ENCODE measurements around the gene CSF2RB.

Gene CSF2RB

DNA sequence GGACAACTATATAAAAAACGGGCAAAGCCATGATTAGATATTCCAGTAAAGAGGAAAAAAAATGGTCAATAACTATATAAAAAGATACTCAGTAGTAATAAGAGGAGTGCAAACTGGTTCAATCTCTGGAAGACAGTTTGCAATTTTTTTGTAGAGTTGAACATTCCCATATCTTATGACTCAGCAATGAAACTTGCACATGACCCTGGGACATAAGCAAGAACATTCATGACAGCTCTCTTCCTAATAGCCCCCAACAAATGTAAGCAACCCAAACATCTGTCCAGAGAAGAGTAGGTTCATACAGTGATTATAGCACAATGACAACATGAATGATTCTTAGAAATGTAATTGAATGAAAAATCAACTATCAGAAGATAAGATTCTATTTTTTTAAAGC lies 21.8 kb upstream of the CSF2RB start:
- Histone ChIP-seq H3K27me3 (peaks cover 0 to 8% of the 10 kb centered on the region in 2 donors), H3K36me3 (no peaks in the 10 kb centered on the region), H3K27ac (no peak overlapping the region), H3K9me3 (peaks cover 0 to 9% (median 8%) of the 10 kb centered on the region in 3 donors), H3K4me1 (no peaks in the 10 kb centered on the region), H3K4me3 (no peak overlapping the region)
- intact Hi-C loops (cut with DNase I; ENCODE audit: low total_unique reads): no loop called here
- DNase-seq: no peak
- TF ChIP-seq, protein P1, sequence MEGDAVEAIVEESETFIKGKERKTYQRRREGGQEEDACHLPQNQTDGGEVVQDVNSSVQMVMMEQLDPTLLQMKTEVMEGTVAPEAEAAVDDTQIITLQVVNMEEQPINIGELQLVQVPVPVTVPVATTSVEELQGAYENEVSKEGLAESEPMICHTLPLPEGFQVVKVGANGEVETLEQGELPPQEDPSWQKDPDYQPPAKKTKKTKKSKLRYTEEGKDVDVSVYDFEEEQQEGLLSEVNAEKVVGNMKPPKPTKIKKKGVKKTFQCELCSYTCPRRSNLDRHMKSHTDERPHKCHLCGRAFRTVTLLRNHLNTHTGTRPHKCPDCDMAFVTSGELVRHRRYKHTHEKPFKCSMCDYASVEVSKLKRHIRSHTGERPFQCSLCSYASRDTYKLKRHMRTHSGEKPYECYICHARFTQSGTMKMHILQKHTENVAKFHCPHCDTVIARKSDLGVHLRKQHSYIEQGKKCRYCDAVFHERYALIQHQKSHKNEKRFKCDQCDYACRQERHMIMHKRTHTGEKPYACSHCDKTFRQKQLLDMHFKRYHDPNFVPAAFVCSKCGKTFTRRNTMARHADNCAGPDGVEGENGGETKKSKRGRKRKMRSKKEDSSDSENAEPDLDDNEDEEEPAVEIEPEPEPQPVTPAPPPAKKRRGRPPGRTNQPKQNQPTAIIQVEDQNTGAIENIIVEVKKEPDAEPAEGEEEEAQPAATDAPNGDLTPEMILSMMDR (IDR thresholded peaks at IDR 0.05): no peak

DNA sequence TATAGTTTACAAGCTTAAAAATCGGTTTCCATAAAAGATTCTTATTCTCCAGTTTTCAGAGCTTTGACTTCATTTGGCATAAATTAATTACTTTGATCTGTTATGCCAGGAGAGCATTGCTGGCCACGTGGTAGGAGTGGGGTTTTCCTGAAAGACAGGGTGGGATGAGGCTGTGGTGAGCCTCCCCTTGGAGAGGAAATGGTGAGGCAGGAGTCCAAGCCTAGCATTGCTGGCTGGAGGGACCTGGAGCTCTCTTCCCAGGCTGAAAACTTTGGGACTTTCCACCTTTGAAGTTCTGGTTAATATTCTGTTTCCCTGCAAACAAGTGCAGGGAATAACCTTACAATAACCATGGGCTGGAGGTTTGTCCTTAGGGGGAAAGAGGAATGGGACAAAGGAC lies 21.1 kb upstream of the CSF2RB start:
- Histone ChIP-seq H3K4me1 (no peaks in the 10 kb centered on the region), H3K9me3 (peaks cover 0 to 9% (median 8%) of the 10 kb centered on the region in 3 donors), H3K27me3 (peaks cover 0 to 8% of the 10 kb centered on the region in 2 donors), H3K36me3 (no peaks in the 10 kb centered on the region), H3K4me3 (no peak overlapping the region), H3K27ac (no peak overlapping the region)
- DNase-seq: no peak
- intact Hi-C loops (cut with DNase I; ENCODE audit: low total_unique reads): no loop called here
- TF ChIP-seq, protein P1 (IDR thresholded peaks at IDR 0.05): no peak

DNA sequence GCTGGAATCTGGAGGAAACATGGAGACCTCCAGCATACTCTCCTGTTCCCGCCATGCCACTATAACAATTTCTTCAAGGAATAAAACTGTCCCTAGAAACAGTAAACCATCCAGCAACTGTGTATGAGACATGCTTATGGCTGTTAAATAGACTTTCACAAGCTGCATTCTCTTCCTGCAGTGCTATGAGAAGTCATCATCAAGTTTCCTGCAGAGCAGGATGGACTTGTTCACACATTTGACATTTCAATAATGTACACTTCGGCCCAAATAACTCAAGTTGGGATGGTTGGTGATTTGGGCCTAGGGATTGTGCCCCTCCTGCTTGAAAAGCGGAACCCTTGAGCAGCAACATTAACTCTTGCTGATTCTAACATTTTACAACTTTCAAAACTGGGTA lies 20.2 kb upstream of the CSF2RB start:
- H3K9me3 ChIP-seq: peaks cover 0 to 9% (median 8%) of the 10 kb centered on the region in 3 donors
- no peaks in the 10 kb centered on the region for H3K36me3 ChIP-seq
- intact Hi-C loops (cut with DNase I; ENCODE audit: low total_unique reads): no loop called here
- H3K4me1 ChIP-seq: no peaks in the 10 kb centered on the region
- H3K27me3 ChIP-seq: peaks cover 0 to 8% of the 10 kb centered on the region in 2 donors
- DNase-seq: no peak
- H3K4me3 ChIP-seq: no peak overlapping the region
- H3K27ac ChIP-seq: no peak overlapping the region
- TF ChIP-seq, protein P1 (IDR thresholded peaks at IDR 0.05): no peak

DNA sequence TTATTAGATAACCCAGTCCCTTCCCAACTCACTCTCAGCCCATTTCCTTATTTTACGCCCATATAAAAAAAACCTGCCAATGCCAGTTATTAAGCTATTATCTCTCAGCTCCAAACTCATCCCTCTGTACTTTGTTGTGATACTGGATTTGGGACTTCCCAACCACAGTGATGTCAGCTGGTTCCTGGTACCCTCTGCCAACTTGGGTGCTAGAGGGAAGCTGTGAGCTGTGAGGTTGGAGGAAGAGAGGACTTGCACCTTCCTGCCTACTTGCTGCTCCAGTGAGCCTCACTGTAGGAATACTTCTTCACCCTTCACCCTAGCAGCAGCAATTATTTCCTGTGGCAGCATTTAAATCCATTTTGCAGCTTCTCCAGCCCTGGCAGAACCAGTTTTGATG lies 19.2 kb upstream of the CSF2RB start:
- Histone ChIP-seq H3K27me3 (peaks cover 0 to 10% of the 10 kb centered on the region in 2 donors), H3K27ac (no peak overlapping the region), H3K9me3 (peaks cover 0 to 9% (median 8%) of the 10 kb centered on the region in 3 donors), H3K36me3 (no peaks in the 10 kb centered on the region), H3K4me1 (no peaks in the 10 kb centered on the region), H3K4me3 (no peak overlapping the region)
- intact Hi-C loops (cut with DNase I; ENCODE audit: low total_unique reads): no loop called here
- TF ChIP-seq, protein P1 (IDR thresholded peaks at IDR 0.05): no peak
- DNase-seq: no peak

DNA sequence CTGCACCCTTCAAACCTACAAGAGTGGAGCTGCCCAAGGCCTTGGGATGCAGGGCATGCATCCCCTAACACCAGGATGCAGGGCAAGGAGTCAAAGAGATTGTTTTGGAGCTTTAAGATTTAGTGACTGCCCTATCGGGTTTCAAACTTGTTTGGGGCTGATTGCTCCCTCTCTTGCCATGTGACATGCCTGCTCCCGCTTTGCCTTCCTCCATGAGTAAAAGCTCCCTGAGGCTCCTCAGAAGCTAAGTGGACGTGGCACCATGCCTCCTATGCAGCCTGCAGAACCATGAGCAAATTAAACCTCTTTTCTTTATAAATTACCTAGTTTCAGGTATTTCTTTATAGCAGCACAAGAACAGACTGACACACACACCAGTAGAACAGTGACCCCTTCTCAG lies 15.8 kb upstream of the CSF2RB start:
- Histone ChIP-seq H3K9me3 (peaks cover 0 to 15% (median 8%) of the 10 kb centered on the region in 3 donors), H3K4me3 (no peak overlapping the region), H3K4me1 (no peaks in the 10 kb centered on the region), H3K36me3 (no peaks in the 10 kb centered on the region), H3K27ac (no peak overlapping the region), H3K27me3 (peaks cover 0 to 18% of the 10 kb centered on the region in 2 donors)
- intact Hi-C loops (cut with DNase I; ENCODE audit: low total_unique reads): no loop called here
- TF ChIP-seq, protein P1 (IDR thresholded peaks at IDR 0.05): no peak
- DNase-seq: no peak

DNA sequence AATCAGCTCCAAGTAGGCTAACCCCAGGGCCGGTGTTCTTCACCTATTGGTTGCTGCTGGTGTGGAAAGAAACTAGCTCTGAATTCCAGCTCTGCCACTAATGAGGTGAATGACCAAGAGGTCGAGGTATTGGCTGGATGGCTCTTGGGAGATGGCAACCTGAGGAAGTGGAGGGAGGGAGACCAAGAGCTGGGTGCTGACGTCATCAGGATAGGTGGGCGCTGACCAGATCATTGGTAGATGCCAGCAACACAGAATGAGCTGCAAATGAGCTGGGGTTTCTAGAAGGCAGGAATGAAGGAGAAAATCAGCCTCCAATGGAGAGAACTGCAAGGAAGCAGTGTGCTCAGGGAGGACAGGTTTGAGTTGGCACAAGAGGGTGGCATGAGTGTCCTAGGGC lies 14.7 kb upstream of the CSF2RB start:
- intact Hi-C loops (cut with DNase I; ENCODE audit: low total_unique reads): no loop called here
- peaks cover 0 to 18% of the 10 kb centered on the region in 2 donors for H3K27me3 ChIP-seq
- H3K9me3 ChIP-seq: peaks cover 0 to 16% (median 8%) of the 10 kb centered on the region in 3 donors

More for the DNA sequence above, 14.7 kb upstream of the CSF2RB start:
- no peak overlapping the region for H3K27ac ChIP-seq
- TF ChIP-seq, protein P1 (IDR thresholded peaks at IDR 0.05): no peak
- no peaks in the 10 kb centered on the region for H3K4me1 ChIP-seq
- DNase-seq: no peak
- H3K4me3 ChIP-seq: no peak overlapping the region
- H3K36me3 ChIP-seq: no peaks in the 10 kb centered on the region
